Adrenal gland (tissue), 12 donors: ENCODE measurements around the gene NMU. TPM values are rescaled to one million over a fixed set of nuclear protein-coding genes. Genes with fewer than 3 reads are reported as not detected.

Experiments
- DNase-seq, 7 donors: peaks; one replicate each; pipeline ENCODE4 v3.0.0-alpha.2; 2019 to 2020
- H3K27ac ChIP-seq, 5 donors: fragments of 200-600 bp; sonication (generic) in 4 of 5; 1 replicate in 3 of 5; 2 replicates in 2 of 5; pipeline versions ENCODE4 v1.5.1 to v1.8.0; 2016 to 2020; ENCODE audit warnings: mild to moderate bottlenecking in 1 of 5
- H3K27me3 ChIP-seq: fragments of 200-600 bp; 2 replicates; pipeline ENCODE4 v1.8.0; 2021
- H3K36me3 ChIP-seq, 2 donors: fragments of 200-600 bp; replicated peaks in 1 of 2; 1 replicate in 1 of 2; 2 replicates in 1 of 2; pipeline versions ENCODE4 v1.5.1 to v1.8.0; 2018 to 2022
- H3K4me1 ChIP-seq, 2 donors: fragments of 200-600 bp; replicated peaks in 1 of 2; 1 replicate in 1 of 2; 2 replicates in 1 of 2; pipeline versions ENCODE4 v1.5.1 to v1.8.0; 2018 to 2021
- H3K4me3 ChIP-seq, 4 donors: fragments of 200-600 bp; sonication (generic) in 3 of 4; one replicate each; pipeline ENCODE4 v1.5.1; 2016 to 2018
- H3K9me3 ChIP-seq, 3 donors: fragments of 200-600 bp; sonication (generic) in 1 of 3; replicated peaks in 1 of 3; 1 replicate in 2 of 3; 2 replicates in 1 of 3; pipeline versions ENCODE4 v1.5.1 to v1.8.0; 2016 to 2021
- CTCF ChIP-seq, 6 experiments: fragments of 450-650 bp in 4 of 6; fragments of 200-600 bp in 2 of 6; sonication (generic) in 1 of 6; IDR thresholded peaks; 1 replicate in 5 of 6; 2 replicates in 1 of 6; pipeline versions ENCODE4 v1.5.1 to v1.8.0; 2016 to 2021; ENCODE audit warnings: antibody characterized with exemption in 6 of 6, mild to moderate bottlenecking in 2 of 6, moderate library complexity in 1 of 6
- POLR2A ChIP-seq, 2 donors: fragments of 450-650 bp; IDR thresholded peaks; one replicate each; pipeline ENCODE4 v1.6.1; 2017; ENCODE audit warnings: antibody characterized with exemption in 2 of 2, mild to moderate bottlenecking in 2 of 2, moderate library complexity in 1 of 2
- WGBS, 4 donors: extraction: QIAGEN DNeasy Blood & Tissue Kit in 2 of 4; methylation state at CpG; one replicate each; pipeline versions ENCODE4 v1.1.5 to v1.1.7; 2013 to 2017; 5-methylcytosine and 5-hydroxymethylcytosine counted together
- intact Hi-C, 2 donors: fragments of 100-400 bp; cut with DNase I; formaldehyde crosslinking; loops; one replicate each; pipeline versions ENCODE4 v1.14.1 to v1.15.0; 2022 to 2023
- polyA plus RNA-seq, 3 donors: library from polyadenylated mRNA; stranded (reverse); fragments of 200-250 nt in 2 of 3; fragments of 350-450 nt in 1 of 3; fragmentation: Illumina TruSeq in 1 of 3; extraction: RNeasy Lipid Tissue Mini Kit (QIAGEN cat#74804) in 1 of 3; gene quantifications; one replicate each; pipeline ENCODE4 v1.2.3, GENCODE V29; 2013 to 2014
- total RNA-seq, 9 donors: library from RNA; depleted of rRNA in 4 of 9; stranded (reverse); fragments of >200 nt in 4 of 9; fragments of 120-200 nt in 1 of 9; fragmentation: NEBNext Ultra II Directional in 1 of 9; extraction: Animal tissue kit (Norgen Biotek cat#: 25700) in 1 of 9; gene quantifications; one replicate each; pipeline versions ENCODE4 v1.1.0 to v1.2.4, GENCODE V29; 2013 to 2023
- donor health status: healthy with polysubstance abuse.
- donor health status: Bipolar disorder and iron deficiency.
- donor health status: DM: yes; HTN: yes; CAD: no.
- donor health status: DM: no; HTN: no; CAD: no.
- donor health status: DM: no; HTN: no; CAD: no.
- donor health status: DM: yes; HTN: yes; CAD: no.

The NMU gene
- total and polyA plus RNA-seq, 12 donors: 0.24 to 0.99 (median 0.39) TPM; not detected in 7

- WGBS, 4 donors: 71 to 90% (median 78%) methylated on average over 2 of the region's 2 CpGs
- H3K9me3 ChIP-seq: no peaks in the 10 kb centered on the region
- H3K4me1 ChIP-seq: no peaks in the 10 kb centered on the region
- no peaks in the 10 kb centered on the region for H3K27me3 ChIP-seq
- no peak overlapping the region for H3K27ac ChIP-seq
- DNase-seq: no peak
- intact Hi-C loops: no loop called here
- no peak overlapping the region for H3K4me3 ChIP-seq
- TF ChIP-seq CTCF (IDR thresholded peaks at IDR 0.05) (no peak), POLR2A (IDR thresholded peaks at IDR 0.05) (no peak)
- H3K36me3 ChIP-seq: no peaks in the 10 kb centered on the region
These were observed 34.6 kb upstream of the NMU start for GRCh38 chr4:55670695-55671094.

GRCh38 chr4:55668449-55668848 lies 32.4 kb upstream of the NMU start:
- TF ChIP-seq POLR2A (IDR thresholded peaks at IDR 0.05): no peak
- no peak for TF ChIP-seq CTCF (IDR thresholded peaks at IDR 0.05)
- H3K27ac ChIP-seq: no peak overlapping the region
- H3K4me3 ChIP-seq: no peak overlapping the region
- intact Hi-C loops: no loop called here
- H3K9me3 ChIP-seq: no peaks in the 10 kb centered on the region
- no peak for DNase-seq
- no peaks in the 10 kb centered on the region for H3K36me3 ChIP-seq
- WGBS, 4 donors: 73 to 82% (median 79%) methylated on average over 6 of the region's 6 CpGs
- H3K4me1 ChIP-seq: no peaks in the 10 kb centered on the region
- H3K27me3 ChIP-seq: no peaks in the 10 kb centered on the region

- Histone ChIP-seq H3K36me3 (no peaks in the 10 kb centered on the region), H3K27me3 (no peaks in the 10 kb centered on the region), H3K9me3 (no peaks in the 10 kb centered on the region), H3K4me1 (no peaks in the 10 kb centered on the region), H3K27ac (no peak overlapping the region), H3K4me3 (no peak overlapping the region)
- DNase-seq: no peak
- TF ChIP-seq POLR2A (IDR thresholded peaks at IDR 0.05) (no peak), CTCF (IDR thresholded peaks at IDR 0.05) (no peak)
- intact Hi-C loops: no loop called here
- 77 to 89% (median 86%) methylated on average over 1 of the region's 1 CpG for WGBS, 4 donors
These were observed 30.4 kb upstream of the NMU start for GRCh38 chr4:55666535-55666934.

GRCh38 chr4:55663145-55663544 lies 27.0 kb upstream of the NMU start:
- no peak for DNase-seq
- H3K27ac ChIP-seq: no peak overlapping the region
- H3K9me3 ChIP-seq: no peaks in the 10 kb centered on the region
- no peak overlapping the region for H3K4me3 ChIP-seq
- H3K27me3 ChIP-seq: no peaks in the 10 kb centered on the region
- intact Hi-C loops: no loop called here
- H3K36me3 ChIP-seq: no peaks in the 10 kb centered on the region
- 71 to 86% (median 81%) methylated on average over 6 of the region's 6 CpGs for WGBS, 4 donors
- no peak for TF ChIP-seq CTCF (IDR thresholded peaks at IDR 0.05)
- TF ChIP-seq POLR2A (IDR thresholded peaks at IDR 0.05): no peak
- no peaks in the 10 kb centered on the region for H3K4me1 ChIP-seq
